NCI-H82 (cell line): ENCODE measurements around the gene CAVIN1.
"Not testable (repeated sequence)": the region's sequence is repeated elsewhere in the genome, so short reads cannot be mapped to it uniquely, and the experiment has no call there.

Experiments
- DNase-seq: peaks from one replicate; lab custom pipeline; 2025; lab: John Stamatoyannopoulos, UW

CAVIN1 gene

DNA sequence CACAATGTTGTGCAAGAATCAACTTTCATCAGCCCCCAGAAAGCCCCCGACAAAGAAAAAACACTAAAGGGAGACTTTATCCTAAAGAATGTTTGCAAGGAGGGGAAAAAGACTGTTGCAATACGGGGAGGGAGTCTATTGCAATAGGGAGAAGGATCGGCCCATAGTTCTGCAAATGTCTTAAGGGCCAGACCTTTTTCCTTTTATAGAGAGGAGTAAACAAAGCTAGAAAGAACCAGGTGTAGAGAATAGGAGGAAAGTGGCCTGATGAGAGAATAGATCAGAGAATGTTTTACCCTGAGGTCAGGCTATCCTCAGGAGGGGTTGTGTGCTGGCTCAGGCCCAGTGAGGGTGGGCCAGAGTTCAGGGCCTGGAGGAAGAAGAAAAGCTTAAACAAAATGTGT, 8.7 kb upstream of the CAVIN1 start:
- no peak for DNase-seq

DNA sequence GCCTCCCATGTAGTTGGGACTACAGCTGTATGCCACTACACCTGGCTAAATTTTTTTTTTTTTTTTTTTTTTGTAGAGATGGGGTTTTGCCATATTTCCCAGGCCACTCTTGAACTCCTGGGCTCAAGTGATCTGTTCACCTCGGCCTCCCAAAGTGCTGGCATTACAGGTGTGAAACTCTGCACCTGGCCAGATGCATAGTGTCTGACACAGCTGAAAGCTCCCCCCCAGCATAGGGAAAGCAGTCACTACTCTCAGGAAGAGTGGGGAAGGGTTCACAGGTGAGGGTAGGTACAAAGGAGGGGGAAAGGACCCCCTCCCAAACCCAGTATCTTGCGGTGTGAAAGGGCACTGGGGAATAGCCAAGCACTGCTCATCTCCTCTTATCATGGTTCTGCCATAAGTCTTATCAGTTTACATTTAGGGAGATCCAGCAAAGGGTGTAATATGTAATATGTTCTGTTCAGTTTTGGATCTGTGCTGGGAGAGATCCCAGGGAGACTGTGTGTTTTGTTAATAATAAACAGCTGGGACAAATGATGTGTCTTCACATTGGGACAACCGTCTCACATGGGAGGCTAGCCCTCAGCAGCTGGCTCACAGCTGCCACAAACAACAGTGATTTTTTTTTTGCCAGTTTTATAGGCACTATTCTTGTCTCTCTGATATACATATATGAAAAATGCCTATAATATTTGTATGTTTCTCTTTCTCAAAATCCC, 6.8 kb upstream of the CAVIN1 start:
- DNase-seq = no peak

DNA sequence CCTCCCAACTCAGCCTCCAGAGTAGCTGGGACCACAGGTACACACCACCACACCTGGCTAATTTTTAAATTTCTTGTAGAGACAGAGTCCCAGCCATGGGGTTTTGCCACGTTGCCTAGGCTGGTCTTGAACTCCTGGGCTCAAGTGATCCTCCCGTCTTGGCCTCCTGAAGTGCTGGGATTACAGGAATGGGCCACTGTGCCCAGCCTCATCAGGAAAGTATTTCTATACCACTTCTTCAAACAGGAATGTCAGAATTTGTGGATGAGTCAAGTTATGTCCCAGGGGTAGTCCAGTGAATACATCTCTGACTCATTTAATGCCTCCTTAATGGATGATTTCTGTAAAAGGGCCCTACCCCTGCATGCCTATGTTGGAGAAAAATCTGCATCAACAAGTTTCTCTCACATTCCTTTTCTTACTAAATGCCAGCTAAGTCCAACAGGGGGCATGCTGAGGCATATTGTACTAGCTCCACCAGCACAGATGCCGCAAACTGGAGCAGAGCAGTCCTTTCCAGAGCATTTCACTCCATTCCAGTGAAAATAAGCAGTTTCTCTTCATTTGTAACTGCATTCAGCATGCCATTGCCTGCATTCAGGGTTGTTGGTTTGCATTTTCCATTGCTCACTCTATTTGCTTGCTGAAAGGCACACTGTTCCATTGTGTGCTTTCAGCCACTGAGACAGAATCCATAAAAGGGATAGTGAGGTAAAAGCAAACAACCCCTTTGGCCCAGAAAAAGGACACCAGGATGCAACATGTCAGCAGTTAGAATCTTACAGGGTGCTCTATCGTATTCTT, 5.3 kb upstream of the CAVIN1 start:
- peak; percentile 73 for DNase-seq

DNA sequence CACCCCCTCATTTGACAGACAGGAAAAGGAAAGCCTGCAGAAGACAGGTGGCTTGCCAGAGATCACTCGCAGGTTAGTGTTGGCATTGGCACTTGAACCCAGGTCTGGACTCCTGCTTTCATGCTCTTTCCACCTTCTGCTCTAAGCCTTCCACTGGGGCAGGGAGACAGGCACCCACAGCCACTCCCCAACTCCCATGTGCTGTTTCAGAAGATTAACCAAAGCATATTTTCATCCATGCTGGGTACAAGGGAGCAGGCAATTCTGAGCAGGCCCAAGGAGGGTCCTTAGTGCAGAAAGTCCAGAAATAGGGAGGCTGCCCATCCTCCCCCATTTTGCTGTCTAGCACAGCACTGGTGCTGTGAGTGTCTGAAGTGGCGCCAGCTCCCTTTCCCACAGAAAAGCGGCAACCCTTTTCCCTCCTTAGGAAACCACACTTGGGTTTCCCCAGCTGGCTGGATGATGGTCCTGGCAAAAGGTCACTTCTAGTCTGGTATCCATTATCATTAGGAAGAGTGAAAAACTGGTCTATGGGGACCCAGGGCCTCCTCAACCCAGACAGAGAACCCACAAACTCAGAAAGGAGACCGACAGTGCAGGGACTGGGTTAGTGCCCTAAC, 2.0 kb upstream of the CAVIN1 start:
- no peak for DNase-seq

DNA sequence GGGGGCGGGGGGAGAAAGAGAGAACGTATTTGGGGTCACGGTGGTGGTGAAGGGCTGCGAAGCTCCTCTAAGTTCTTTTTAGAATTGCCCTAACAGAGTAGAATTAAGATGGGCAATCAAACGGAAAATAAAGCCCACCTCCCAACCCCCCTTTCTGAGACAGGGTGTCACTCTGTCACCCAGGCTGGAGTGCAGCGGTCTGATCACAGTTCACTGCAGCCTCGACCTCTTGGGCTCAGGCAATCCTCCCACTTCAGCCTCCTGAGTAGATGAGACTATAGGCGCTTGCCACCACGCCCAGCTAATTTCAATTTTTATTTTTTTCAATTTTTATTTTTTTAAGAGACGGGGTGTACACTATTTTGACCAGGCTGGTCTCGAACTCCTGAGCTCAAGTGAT, 710 bp upstream of the CAVIN1 start:
- DNase-seq = no peak

DNA sequence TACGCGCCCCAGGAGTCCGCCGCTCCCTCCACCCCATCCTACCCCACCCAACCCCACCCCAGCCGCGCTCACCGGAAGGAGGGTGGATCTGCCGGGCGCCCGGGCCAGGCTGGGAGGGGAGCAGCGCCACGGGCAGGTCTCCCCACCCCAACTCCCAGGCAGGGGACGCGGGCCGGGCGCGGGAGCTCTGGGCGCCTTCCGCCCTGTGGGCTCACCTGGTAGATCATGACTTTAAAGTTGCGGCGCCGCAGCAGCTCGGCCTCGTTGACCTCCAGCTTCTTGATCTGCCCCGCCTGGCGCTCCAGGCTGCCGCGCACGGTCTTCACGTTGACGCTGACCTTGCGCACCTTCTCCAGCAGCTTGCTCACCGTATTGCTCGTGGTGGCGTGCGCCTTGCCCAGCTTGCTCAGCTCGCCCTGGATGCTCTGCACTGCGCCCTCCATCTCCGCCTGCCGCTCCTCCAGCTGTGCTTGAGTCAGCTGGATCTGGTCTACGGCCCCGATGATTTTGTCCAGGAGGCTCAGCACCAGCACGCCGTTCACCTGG, 571 bp downstream of the CAVIN1 start:
- peak; percentile 36 for DNase-seq

DNA sequence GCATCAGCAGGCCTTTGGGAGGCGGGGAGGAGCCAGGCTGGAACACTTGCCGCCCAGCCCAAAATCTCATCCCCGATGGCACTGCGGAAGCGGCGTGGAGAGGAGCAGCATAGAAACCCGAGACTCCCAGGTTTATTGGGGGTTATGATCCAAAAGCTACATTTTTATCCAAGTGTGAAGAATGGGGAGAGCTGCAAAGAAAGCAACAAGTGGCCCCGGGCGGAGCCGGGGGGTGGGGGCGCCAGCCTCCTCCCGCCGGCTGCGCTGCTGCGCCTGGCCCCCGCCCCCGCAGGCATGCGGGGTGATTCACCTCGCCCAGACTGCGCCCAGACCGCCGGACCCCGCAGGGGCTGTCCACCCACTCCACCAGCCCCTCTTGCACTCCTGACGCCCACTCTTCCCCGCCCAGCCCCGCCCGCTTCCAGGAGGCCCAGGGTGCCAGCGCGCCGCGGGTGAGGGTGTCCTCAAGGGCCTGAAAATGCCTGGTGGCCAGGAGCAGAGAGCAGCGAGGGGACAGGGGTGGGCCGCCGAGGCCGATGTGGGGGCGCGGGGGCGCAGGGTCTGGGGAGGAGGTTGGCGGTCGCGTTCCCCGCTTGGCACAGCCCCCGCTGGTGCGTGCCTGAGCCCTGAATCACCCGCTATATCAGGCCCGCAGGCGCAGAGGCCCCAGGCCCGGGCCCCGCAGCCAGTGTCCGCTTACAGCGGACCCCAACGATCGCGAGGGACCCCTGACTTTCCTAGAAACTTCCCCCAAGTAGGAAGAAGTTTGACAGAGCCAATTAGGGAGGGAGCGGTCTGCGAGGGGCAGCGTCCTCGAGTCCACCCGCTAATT, 1.3 kb downstream of the CAVIN1 start:
- DNase-seq = no peak

DNA sequence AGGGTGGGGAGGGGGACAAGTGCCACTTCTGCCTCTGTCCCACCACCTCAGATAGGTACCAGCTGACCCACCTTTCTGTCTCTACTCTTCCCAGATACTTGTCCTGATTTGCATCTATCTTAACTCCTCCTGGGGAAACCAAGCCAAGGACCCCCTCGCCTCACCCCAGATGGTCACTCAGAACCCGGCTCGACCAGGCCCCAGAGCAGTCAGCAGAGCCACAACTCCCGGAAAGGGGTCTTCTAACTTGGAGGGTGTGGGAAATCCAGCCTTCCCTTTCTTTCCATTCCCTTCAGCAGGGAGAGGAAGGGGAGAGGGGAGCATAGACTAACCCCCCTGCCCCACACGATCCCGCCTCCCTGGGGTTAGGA, 1.9 kb downstream of the CAVIN1 start:
- no peak for DNase-seq

DNA sequence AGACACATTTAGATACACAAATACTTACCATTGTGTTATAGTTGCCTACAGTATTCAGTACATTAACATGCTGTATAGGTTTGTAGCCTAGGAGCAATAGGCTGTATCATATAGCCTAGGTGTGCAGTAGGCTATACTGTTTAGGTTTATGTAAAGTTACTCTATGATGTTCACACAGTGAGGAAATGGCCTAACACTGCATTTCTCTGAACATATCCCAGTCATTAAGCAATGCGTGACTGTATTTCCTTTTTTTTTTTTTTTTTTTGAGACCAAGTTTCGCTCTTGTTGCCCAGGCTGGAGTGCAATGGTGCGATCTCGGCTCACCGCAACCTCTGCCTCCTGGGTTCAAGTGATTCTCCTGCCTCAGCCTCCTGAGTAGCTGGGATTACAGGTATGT, 5.1 kb downstream of the CAVIN1 start:
- DNase-seq = not testable (repeated sequence)

DNA sequence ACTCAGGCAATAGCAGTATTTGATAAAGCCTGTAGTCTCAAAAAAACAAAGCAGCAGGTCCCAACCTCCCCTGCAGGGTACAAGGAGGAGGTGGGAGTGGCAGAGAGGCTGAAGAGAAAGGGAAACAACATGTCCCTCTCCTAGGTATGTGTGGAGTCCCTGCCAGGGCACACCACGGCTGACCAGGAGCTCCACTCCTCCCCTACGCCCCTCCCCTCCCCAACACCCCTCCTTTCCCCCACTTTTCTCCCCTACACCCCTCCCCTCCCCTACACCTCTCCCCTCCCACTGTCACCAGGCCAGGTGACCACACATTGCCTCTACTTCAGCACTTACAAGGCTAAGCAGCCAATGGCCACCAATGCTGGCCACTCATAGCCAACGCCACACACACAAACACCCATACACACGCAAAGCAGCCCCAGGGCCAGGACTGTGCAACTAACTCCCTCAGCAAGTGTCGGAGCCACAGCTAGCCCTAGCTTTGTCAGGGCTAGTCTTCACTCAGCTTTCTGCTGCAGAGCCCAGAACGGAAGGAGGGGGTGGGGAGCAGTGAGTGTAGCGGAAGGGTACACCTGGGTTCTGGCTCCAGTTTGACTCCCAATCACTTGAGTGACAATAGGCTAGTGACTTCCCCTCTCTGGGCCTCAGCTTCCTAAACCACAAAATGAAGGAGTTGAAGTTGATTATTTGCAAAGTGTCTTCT, 8.2 kb downstream of the CAVIN1 start:
- no peak for DNase-seq

DNA sequence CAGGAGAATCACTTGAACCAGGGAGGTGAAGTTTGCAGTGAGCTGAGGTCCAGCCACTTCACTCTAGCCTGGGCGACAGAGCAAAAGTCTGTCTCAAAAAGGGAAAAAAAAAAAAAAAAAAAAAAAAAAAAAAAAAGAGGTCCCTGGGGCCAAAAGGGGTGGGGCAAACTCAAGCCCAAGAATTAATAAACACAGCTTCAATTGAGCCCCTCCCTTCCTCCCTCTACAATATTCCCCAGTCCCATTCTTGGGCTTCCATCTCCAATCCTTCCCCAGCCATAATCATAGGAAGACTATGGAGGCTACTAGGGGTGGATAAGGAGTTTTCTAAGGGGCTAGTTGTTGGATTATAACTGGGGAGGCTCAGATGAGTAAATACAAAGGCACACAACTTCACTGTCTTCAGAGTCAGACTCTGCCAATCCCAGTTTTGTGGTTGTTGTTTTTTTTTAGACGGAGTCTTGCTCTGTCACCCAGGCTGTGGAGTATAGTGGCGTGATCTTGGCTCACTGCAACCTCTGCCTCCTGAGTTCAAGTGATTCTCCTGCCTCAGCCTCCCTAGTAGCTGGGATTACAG, 9.5 kb downstream of the CAVIN1 start:
- DNase-seq = no peak

DNA sequence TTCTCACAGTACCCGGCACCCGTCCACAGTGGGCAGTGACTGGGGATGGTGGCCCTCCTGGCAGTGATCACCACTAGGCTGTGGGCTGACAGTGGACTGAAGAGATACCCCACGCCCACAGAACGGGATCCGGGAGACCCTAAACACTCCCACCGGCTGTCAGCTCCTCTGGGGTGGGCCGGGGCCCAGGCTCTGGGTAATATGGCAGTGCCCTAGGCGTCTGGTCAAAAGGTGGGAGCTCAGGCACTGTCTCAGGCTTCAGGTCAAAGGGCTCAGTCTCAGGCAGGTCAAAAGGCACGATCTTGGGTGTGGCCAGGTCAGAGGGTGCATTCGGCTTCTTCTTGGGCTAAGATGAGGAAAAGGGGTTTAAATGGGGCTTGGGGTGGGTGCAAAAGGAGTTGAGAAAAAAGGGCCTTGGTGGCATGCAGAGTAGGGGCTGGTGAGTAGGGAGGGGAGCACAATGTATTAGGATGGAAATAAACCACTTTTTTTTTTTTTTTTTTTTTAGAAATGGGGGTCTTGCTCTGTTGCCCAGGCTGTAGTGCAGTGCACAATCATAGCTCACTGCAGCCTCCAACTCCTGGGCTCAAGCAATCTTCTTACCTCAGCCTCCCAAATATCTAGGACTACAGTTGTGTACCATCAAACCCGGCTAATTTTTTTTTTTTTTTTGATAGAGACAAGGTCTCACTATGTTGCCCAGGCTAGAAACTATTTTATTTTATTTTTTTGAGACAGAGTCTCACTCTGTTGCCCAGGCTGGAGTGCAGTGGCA, 11.0 kb downstream of the CAVIN1 start:
- no peak for DNase-seq

DNA sequence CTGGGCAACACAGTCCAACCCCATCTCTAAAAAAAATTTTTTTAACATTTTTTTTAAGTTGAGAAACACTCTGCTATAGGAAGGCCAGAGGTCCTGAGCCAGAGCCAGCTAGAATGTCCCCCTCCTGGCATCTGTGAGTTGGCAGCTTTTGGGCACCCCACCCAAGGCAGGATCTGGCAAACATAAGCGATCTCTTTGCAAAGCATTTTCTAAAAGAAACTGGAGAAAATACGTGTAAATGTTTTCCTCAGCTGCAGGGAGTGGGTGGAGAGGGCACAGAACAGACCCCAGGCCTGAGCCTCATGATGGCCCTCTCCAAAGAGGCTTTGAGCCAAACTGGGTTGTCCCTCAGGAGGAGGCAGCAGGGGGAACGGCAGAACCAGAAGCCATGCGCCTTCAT, 11.7 kb downstream of the CAVIN1 start:
- DNase-seq = no peak

DNA sequence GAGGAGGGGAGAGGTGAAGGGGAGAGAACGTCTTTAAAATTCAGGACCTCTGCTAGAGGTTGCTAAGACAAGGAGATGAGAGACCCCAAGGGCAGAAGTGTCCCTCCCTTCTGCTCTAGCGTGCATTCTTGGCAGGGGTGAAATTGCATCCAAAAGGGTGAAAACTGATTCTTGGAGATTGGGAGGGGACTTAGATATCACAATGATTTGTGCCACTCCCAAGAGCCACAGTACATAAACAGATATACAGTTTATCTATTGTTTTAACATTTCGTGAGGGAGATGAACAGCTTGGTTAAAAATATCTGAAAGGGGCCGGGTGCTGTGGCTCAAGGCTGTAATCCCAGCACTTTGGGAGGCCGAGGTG, 12.8 kb downstream of the CAVIN1 start:
- DNase-seq = no peak

DNA sequence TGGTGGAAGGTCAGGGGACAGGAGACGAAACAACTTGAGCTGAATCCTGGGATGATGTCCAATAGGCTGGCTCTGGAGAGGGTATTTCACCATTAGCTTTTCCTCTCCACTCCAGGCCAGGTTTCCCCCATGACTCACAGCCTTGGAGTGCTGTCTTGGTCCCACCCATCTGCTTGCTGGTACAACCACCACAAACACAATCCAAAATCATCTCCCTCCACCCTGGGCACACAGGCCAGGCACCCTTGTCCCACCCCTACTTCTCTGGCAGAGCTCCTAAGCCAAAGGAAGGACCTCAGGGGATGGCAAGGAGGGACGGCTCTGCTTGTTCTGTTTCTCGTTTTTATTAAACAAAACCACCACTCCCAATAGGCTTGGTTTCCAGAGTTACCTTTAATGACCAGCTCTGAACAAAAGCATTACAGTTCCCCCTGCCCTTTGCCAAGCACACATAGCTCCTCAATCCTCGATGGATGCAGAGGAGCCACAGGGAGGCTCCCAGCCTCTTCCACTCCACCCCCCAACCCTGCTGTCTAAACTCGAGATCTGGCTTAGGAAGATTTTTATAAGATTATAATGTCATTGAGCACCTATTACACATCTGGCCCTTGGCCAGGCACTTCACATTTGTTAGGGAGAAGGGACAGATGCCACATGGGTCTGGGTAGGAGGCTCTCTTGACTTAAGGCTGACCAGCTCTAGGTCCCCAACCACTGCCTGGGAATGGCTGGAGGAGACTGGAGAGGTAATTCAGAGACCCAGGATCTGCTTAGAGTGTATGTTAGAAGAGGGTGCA, 13.3 kb downstream of the CAVIN1 start:
- peak; percentile 95 for DNase-seq

DNA sequence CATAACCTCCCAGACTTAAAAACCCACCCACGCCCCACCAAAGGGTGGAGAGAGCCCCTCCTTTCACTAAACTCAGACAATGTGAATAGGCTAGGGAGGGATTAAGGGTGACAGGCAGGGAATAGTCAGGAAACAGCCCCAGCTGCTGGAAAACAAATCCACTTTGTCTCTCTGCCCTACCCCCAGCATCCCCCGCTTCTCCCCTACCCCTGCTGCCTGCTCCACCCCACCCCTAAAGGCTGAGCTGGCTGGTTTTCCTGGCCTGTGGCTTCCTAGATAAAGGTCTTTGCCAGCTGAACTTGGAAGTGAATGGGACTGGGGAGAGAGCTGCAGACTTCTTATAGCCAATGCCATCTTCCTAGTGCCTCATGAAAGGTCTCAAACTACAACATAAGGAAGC, 15.0 kb downstream of the CAVIN1 start:
- DNase-seq = peak; percentile 92

DNA sequence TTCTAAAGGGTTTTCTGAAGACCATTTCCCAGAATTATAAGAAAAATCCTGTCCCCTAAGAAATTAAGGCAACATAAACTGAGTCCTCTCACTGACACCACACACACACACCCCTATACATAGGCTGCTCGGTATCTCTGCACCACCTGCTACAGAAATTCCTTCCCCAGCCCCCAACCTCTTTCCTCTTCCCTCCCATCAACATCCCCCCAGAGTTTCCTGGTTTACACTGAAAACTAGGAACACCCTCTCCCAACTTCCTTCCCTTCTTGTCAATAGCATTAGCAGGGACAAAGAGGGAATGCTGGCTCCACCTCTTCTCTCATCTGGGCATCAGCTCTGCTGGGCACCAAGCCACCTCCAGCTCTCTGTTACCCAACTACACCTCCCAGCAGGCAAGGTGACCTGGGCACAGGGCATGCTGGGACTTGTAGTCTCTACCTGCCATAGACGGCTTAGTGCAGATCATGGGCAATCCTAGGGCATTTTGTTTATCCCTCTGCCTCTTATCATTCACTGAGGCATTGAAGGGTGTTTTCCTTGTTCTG, 15.7 kb downstream of the CAVIN1 start:
- DNase-seq = peak; percentile 94

DNA sequence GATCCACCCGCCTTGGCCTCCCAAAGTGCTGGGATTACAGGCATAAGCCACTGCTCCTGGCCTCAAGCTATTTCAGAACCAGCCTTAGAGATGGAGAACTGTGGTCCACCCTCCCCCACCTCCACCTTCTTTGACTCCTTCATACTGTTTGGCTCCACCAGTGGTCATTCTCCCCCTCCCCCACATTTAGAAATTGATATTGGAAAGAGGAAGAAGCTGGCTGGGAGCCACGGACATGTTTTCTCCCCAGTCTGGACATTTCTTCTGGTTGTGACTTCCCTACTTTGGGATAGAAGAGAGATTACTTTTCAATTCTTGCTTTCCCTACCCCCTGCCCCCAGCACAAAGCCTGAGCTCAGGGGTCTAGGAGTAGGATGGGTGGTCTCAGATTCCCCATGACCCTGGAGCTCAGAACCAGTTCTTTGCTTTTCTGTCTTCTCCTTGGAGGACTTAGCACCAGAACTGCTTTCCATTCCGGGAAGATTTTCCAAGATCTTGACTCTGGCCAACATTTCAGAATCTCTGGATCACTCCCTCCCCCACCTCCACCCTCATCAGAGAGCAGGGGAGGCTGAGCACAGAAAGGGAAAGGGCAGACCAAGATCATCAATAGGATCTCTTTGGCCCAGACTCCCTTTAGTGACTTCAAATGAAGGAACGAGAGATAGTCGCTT, 16.3 kb downstream of the CAVIN1 start:
- DNase-seq = no peak
